Stimulated activated naive CD4-positive, alpha-beta T cell (primary cell): Measurements from ENCODE around the gene SUGP1.

Experiments used
- DNase-seq, 6 experiments: peaks; one replicate each; lab custom pipeline; 2025; lab: John Stamatoyannopoulos, UW

The SUGP1 gene

GRCh38 chr19:19227217-19227616, 93.1 kb downstream of the SUGP1 start:
- no peak for DNase-seq

GRCh38 chr19:19226663-19227062, 93.6 kb downstream of the SUGP1 start:
- no peak for DNase-seq

- no peak for DNase-seq
Measured at GRCh38 chr19:19226204-19226603, 94.1 kb downstream of the SUGP1 start.
